ENCODE measurements around the gene MLYCD.

MLYCD gene

DNA sequence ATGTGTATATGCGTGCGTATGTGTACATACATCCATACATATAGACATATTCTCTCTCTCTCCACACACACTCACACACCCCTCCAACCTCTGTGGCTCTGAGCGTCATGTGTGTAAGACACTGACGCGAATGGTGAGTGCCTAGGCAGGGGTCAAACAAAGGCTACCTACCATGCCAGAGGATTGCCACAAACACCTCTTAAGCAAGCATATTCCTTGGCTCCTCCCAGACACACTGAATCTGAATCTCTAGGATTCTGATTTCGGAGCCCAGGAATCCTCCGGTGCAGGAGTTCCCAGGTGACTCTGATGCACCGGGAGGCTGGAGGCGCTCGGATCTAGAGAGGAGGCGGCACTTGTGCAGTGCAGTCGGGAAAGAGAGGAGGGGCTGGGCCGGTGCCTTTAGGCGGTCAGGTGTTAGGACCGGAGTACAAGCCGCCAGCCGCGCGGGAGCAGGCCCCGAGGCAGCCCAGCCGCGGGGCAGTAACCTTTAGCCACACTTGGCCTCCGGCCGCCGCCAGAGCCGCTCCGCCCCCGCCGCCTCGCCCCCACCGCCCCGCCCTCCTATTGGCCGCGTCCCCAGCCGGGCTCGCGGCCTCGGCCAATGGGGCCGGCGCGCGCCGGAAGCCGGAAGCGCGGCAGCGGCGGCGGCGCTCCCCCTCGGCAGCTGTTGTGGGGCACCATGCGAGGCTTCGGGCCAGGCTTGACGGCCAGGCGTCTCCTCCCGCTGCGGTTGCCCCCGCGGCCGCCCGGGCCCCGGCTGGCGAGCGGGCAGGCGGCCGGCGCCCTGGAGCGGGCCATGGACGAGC is at the start of gene MLYCD:
Gene MLYCD (plus strand): TSS at position 653 of the 809 bp plus-strand sequence. CDS start 30 bp downstream, at position 683.
- peak; percentile 85 for DNase-seq (ENCODE audit: low spot score)

DNA sequence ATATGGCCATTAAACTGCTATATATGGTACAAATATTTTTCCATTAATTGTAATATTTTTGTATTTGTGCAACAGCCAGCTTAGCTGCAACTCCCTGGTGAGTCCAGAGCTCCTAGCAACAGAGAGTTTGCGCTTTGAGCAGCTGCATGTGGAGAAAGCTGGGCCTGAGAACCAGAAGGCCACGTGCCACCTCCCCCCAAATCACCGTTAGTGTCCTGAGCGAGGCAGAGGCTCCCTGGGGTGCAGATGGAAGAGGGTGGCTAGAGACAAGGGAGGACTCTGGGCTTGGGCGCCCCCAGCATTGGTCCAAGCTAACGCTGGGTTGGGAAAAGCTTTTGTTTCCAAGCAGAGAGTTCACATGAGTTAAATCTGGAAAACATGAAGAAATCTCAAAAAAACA is 49.5 kb upstream of the MLYCD start:
- DNase-seq (ENCODE audit: low spot score) = no peak

DNA sequence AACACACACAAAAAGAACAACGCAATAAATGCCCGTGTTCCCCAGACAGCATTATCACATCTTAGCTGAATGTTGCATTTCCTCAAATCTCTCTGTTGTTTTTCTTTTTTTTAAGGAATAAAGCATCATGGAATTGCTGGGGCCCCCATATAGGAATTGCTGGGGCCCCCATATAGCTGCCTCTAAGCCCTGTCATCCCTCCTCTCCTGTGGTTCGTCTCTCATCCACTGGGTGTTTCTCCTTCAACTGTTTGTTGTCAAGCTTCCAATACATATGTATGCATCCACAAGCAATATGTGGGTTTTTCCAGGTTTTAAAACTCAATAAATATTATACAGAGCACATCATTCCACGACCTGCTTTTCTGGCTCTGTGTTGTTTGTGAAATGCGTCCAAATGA is 48.0 kb upstream of the MLYCD start:
- no peak for DNase-seq (ENCODE audit: low spot score)

GRCh38 chr16:83851473-83851872 is 47.4 kb upstream of the MLYCD start:
- DNase-seq (ENCODE audit: low spot score) = no peak

DNA sequence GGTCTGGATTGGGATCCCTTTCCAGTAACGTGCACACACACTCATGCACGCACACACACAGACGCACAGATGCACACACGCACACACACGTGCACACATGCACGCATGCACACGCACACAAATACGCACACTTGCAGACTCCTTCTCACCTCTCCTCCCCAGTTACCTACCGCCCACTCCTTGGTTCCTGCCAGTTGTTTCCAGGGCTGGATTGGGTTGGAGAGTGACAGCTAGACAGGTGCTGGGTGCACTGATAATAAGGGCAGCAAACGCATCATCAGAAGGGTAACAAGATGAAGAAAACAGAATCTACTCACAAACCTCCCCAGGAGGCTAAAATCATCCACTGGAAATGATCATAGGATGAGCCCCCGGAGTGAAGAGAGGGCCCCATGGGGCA is 46.1 kb upstream of the MLYCD start:
- no peak for DNase-seq (ENCODE audit: low spot score)

DNA sequence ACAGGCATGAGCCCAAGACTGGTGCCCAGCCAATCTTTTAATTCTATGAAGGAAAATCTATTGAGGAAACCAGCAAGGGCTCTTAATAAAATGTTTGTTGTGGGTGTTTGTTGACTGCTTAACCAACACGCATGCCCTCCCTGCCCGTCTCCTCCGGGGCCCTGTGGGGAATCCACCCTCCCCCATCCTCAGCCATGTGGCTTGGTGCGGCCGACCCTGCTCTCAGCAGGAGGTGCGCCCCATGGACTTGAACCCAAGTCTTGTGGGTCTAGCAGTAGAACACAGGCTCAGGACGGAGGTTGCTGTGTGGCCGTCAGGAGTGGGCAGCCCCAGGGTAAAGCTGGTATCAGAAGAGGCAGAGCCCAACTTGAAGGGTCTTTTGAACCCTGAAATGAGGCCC is 45.1 kb upstream of the MLYCD start:
- DNase-seq (ENCODE audit: low spot score) = no peak

DNA sequence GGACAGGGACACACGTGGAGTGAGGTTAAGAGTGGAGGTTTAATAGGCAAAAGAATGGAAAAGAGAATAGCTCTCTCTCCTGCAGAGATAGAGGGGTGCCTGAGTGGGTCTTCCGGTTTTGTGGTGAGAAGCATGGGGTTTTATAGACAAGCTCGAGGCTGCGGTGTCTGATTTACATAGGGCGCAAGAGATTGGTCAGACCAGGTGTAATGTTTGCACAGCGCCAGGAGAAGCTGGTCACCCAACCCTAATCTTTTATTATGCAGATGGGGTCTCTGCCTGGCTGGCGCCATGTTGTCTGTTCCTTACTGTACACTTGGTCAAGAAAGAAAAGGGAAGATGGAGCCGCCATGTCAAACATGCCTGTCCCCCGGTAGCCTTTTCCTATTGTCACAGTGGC is 44.5 kb upstream of the MLYCD start:
- no peak for DNase-seq (ENCODE audit: low spot score)

DNA sequence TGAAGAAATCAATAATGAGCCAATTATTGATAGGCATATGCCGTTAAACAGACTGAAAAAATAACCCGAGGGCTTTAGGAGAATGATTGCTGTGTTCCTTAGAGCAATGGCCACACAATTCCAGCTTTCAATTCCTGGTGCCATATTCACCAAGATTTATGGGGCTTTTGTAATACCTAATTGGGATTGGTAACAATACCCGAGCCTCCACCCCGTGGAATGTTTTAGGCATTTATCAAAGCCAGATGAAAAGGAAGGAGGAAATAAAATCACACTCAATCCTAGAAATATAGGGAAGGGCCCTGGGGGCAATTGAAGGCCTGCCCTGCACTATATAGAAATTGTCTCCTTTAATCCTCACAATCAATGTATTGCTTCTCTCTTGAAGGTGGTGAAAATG is 42.1 kb upstream of the MLYCD start:
- DNase-seq (ENCODE audit: low spot score) = no peak

DNA sequence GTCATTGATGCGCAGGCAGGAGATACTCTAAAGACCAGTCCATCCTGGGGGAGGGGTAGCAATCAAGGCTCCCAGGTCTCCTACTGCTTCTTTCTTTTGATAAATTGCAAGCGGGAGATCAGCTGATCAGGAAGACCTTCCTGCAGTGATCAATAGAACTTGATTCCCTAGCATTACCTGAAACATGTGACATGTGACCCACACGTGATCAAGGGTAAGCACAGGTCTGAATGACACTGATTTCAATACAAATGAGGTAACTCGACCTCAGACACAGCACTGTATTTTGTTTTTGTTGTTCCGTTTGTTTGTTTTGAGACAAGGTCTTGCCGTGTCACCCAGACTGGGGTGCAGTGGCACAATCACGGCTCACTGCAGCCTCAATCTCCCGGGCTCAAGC is 39.6 kb upstream of the MLYCD start:
- DNase-seq (ENCODE audit: low spot score) = no peak

- DNase-seq (ENCODE audit: low spot score) = no peak
These were observed 36.3 kb upstream of the MLYCD start for GRCh38 chr16:83862661-83863060.

GRCh38 chr16:83863682-83864081 is 35.2 kb upstream of the MLYCD start:
- DNase-seq (ENCODE audit: low spot score) = no peak

DNA sequence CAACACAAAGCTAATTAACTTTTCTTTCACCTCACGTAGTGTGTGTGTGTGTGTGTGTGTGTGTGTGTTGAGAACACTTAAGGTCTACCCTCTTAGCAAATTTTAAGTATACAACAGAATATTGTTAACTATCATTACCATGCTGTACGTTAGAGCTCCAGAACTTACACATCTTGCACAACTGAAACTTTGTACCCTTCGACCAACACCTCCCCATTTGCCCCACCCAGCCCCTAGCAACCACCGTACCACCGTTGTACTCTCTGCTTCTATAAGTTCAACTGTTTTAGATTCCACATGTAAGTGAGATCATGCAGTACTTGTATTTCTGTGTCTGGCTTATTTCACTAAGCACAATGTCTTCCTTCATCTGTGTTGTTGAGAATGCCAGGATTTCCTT is 28.1 kb upstream of the MLYCD start:
- DNase-seq (ENCODE audit: low spot score) = no peak

GRCh38 chr16:83878838-83879237 is 20.1 kb upstream of the MLYCD start:
- DNase-seq (ENCODE audit: low spot score) = peak; percentile 53

DNA sequence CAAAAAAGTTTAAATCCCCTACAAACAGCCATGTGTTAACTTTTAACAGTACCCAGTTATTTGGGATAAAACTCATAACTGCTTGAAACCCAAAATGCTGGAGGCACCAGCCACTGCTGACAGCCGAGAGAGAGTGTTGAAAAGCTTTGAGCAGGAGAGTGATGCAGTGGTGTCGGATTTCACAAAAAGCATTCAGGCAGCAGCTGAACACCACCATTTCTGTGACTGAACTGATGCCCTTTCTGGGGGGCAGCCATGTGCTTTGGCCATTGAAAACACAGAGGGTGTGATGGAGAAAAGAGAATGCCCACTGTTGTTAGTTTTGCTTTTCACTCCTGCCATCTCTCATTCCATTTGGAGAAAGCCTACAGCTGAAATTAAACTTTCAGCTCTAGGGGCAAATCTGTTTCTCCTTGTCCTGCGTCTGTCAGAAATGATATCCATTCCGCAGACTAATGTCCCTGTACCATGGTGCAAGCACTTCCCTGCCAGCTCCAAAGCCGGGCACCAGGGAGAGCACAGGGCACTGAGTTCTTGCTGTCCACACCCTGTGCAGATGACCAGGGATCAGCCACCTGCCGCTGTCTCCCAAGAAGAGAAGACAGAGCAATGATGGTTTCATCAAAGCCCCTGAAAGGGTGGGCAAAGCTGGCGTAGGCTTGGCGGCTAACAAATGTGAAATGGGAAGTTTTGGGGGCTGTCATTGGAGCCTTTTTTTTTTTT is 16.6 kb upstream of the MLYCD start:
- DNase-seq (ENCODE audit: low spot score) = no peak

DNA sequence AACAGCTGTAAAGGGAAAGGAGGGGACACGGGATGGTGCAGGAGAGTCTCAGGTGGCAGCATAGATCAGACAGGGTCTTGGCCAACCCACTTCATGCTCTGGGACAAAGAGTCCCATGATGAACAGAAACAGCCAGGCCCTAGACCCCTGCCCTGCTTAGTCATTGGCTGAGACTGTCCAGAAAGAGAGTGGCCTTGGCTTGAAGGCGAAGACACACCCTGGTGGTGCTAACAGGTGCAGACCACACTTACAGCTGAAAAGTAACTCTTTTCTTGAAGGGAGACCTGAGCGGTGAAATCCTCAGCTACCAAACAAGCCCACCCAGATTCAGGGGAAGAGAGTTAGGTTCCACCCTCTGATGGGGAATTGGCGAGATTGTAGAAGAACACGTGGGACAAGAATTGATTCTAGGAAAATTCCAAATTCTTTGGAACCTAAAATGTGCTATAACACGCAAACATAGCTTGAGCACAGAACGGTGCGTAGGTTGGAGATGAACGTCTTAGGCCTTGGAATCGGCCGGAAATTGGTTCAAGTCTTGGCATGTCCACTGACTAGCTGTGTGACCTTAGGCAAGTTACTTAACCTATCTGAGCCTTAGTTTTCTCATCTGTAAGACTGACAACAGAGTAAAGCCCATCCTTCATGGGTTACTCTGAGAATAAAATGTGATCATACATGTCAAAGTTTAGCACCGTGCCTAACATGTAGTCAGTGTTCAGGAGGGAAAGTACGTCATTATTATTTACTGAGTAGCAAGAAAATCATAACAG is 12.5 kb upstream of the MLYCD start:
- no peak for DNase-seq (ENCODE audit: low spot score)

DNA sequence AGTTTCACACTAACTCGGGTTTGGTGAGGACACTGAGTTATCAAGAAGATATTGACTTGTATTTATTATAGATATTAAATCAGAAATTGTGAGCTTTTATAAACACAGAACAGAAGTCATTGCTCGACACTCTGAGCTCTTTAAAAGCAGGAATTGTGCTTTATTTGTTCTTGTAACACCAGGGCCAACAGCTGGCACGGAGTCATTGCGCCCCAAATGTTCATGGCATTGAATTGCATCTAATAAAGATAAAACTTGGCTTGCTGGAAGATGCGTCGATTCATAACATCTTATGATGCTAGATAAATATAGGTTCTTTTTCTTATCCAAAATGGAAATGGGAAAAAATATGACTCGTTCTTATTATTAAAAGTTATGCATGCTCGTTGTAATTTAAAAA is 11.8 kb upstream of the MLYCD start:
- peak; percentile 28 for DNase-seq (ENCODE audit: low spot score)

- DNase-seq (ENCODE audit: low spot score) = no peak
These were observed 11.4 kb upstream of the MLYCD start for GRCh38 chr16:83887564-83887963.

- DNase-seq (ENCODE audit: low spot score) = no peak
These were observed 10.3 kb upstream of the MLYCD start for GRCh38 chr16:83888672-83889044.

DNA sequence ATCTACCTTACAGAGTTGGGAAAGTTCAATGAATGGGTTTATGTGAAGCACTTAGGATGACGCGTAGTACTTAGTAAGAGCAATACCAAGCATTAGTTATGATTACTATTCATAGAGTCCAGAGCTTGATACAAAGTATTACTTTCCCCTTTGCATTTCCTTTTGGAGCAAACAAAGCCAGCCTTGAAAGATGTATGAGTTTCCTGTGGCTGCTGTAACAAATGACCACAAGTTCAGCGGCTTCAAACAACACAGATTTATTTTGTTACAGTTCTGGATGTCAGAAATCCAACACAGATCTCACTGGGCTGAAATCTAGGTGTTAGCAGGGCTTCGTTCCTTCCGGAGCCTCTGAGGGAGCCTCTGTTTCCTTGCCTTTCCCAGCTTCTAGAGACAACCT is 8.6 kb upstream of the MLYCD start:
- no peak for DNase-seq (ENCODE audit: low spot score)

GRCh38 chr16:83891742-83892141 is 7.2 kb upstream of the MLYCD start:
- no peak for DNase-seq (ENCODE audit: low spot score)

DNA sequence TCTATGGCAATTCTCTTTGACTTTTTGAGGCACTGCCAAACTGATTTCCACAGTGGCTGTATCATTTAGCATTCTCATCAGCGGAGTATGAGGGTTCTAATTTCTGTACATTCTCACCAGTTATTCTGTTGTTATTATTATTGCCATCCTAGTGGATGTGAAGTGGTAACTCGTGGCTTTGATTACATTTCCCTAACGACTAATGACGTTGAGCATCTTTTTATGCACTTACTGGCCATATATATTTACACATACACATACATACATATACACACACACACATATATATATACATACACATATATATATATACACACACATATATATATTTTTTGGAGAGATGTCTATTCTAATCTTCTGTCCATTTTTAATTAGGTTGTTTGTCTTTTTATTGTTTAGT is 3.7 kb upstream of the MLYCD start:
- no peak for DNase-seq (ENCODE audit: low spot score)

GRCh38 chr16:83895942-83896341 is 3.0 kb upstream of the MLYCD start:
- DNase-seq (ENCODE audit: low spot score) = no peak
